Keratinocyte (primary cell): ENCODE measurements around the gene TTPAL. TPM values are rescaled to one million over a fixed set of nuclear protein-coding genes. Genes with fewer than 3 reads are reported as not detected.

Experiments
- DNase-seq: peaks from one replicate; pipeline ENCODE4 v3.0.0-alpha.2; 2011; ENCODE audit warnings: low read depth, missing footprints, low spot score
- FAIRE-seq: peaks from 2 replicates; lab custom pipeline; 2011; peaks lifted over from hg19 to GRCh38; lab: Jason Lieb, UNC
- H2AFZ ChIP-seq: 2 replicates; pipeline ENCODE4 v1.6.0; 2012; ENCODE audit warnings: low read length, control low read depth, inconsistent platforms; ENCODE audit not compliant: control insufficient read depth
- H3K27ac ChIP-seq: 2 replicates; pipeline ENCODE4 v1.5.1; 2011; ENCODE audit warnings: low read length; ENCODE audit not compliant: control insufficient read depth, insufficient read depth
- H3K27me3 ChIP-seq: 3 replicates; pipeline ENCODE4 v1.6.0; 2011; ENCODE audit warnings: low read length; ENCODE audit not compliant: control insufficient read depth, insufficient read depth; ENCODE audit errors: extremely low read depth
- H3K36me3 ChIP-seq, 2 experiments: 2 replicates in 1 of 2; 3 replicates in 1 of 2; pipeline ENCODE4 v1.5.1; 2011; ENCODE audit warnings: low read length in 2 of 2, mild to moderate bottlenecking in 1 of 2; ENCODE audit not compliant: control insufficient read depth in 2 of 2, insufficient read depth in 2 of 2; ENCODE audit errors: extremely low read depth in 1 of 2
- H3K4me1 ChIP-seq: 3 replicates; pipeline ENCODE4 v1.5.1; 2011; ENCODE audit warnings: low read length; ENCODE audit not compliant: control insufficient read depth, insufficient read depth; ENCODE audit errors: extremely low read depth
- H3K4me2 ChIP-seq: 3 replicates; pipeline ENCODE4 v1.6.0; 2011; ENCODE audit warnings: low read depth, low read length; ENCODE audit not compliant: control insufficient read depth, insufficient read depth; ENCODE audit errors: extremely low read depth
- H3K4me3 ChIP-seq, 3 experiments: fragments of 200-600 bp in 1 of 3; sonication (generic) in 1 of 3; 2 replicates in 2 of 3; 3 replicates in 1 of 3; pipeline ENCODE4 v1.5.1; 2011 to 2016; ENCODE audit warnings: low read length in 3 of 3, mild to moderate bottlenecking in 3 of 3, control low read depth in 2 of 3, inconsistent platforms in 1 of 3, low read depth in 1 of 3, mixed read lengths in 1 of 3, mixed run types in 1 of 3, moderate library complexity in 1 of 3; ENCODE audit not compliant: control insufficient read depth in 2 of 3, insufficient read depth in 2 of 3; ENCODE audit errors: extremely low read depth in 1 of 3
- H3K79me2 ChIP-seq: 2 replicates; pipeline ENCODE4 v1.6.0; 2012; ENCODE audit warnings: low read length; ENCODE audit not compliant: control insufficient read depth, insufficient read depth
- H3K9ac ChIP-seq: 3 replicates; pipeline ENCODE4 v1.6.0; 2011; ENCODE audit warnings: low read length; ENCODE audit not compliant: control insufficient read depth, insufficient read depth; ENCODE audit errors: extremely low read depth
- H3K9me1 ChIP-seq: 3 replicates; pipeline ENCODE4 v1.6.0; 2011; ENCODE audit warnings: low read length; ENCODE audit not compliant: control insufficient read depth, insufficient read depth; ENCODE audit errors: extremely low read depth
- H3K9me3 ChIP-seq: 2 replicates; pipeline ENCODE4 v1.5.1; 2012; ENCODE audit warnings: low read depth, low read length; ENCODE audit not compliant: control insufficient read depth
- H4K20me1 ChIP-seq: 3 replicates; pipeline ENCODE4 v1.6.0; 2011; ENCODE audit warnings: low read length; ENCODE audit not compliant: control insufficient read depth, insufficient read depth; ENCODE audit errors: extremely low read depth
- EZH2 ChIP-seq: IDR thresholded peaks from one replicate; pipeline ENCODE4 v1.6.1; 2012; ENCODE audit warnings: inconsistent platforms, mild to moderate bottlenecking, low read length, moderate library complexity
- dilution Hi-C: fragments of 300-500 bp; cut with MboI; formaldehyde crosslinking; loops from one replicate; pipeline ENCODE4 v1.7.0; 2020; ENCODE audit warnings: low sequenced_read_pairs; ENCODE audit not compliant: extremely low pct_ligation_motif_present
- polyA plus RNA-seq, 5 experiments: library from polyadenylated mRNA; depleted of rRNA in 3 of 5; stranded (reverse) in 3 of 5; stranded (forward) in 1 of 5; unstranded in 1 of 5; fragments of >200 nt; gene quantifications; 1 replicate in 1 of 5; 2 replicates in 3 of 5; 3 replicates in 1 of 5; pipeline versions ENCODE4 v1.2.1 to v1.2.3, GENCODE V29; 2011 to 2012; ENCODE audit warnings: missing spikeins in 2 of 5, low read depth in 1 of 5, low replicate concordance in 1 of 5
- TF ChIP-seq, protein P1 (sequence below), 3 experiments: IDR thresholded peaks in 1 of 3; conservative IDR thresholded peaks in 1 of 3; optimal IDR thresholded peaks in 1 of 3; 2 replicates in 2 of 3; 3 replicates in 1 of 3; pipeline versions ENCODE3 to v1.5.1; 2011; ENCODE audit warnings: low read length in 3 of 3, mild to moderate bottlenecking in 3 of 3, moderate library complexity in 2 of 3, control low read depth in 1 of 3, inconsistent platforms in 1 of 3; ENCODE audit not compliant: insufficient read depth in 2 of 3; ENCODE audit errors: extremely low read depth in 1 of 3

TTPAL gene
- polyA plus RNA-seq, 1 donor (not counting 4 experiments of a cell fraction or from before 2014, with no cell fraction given): 20.0 TPM

DNA sequence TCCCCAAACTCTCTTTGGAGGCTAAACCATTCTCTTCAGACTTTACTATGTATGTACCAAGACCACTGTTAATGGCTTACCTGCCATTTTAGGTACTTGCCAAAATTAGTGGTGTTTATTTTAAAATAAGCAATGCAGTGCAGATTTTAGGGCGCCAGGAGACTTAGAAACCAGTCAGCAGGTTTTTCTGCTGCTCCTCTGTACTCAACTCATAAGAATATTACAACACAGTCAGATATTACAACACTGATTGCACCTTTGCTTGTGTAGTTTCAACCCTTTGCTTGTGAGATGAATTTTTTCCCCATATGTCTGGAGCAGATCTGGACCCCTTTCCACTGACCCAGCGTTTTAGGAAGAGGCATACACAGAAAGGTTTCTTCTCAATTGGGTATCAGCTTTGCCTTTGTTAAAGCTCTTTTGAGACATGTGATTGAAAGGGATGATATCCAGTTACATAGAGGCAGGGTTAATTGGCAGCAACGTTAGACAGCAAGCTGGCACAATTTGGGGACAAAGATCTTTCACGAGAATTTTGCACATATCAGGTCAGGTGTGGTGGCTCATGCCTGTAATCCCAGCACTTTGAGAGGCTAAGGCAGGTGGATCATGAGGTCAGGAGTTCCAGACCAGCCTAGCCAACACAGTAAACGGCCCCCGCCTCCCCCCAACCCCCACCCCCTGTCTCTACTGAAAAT lies 6.2 kb downstream of the TTPAL start:
- Histone ChIP-seq H3K36me3 (peaks cover 22 to 36% of the 10 kb centered on the region in 2 experiments), H2AFZ (no peak overlapping the region), H3K9me3 (no peaks in the 10 kb centered on the region), H3K9me1 (no peaks in the 10 kb centered on the region), H3K9ac (no peak overlapping the region), H3K27ac (no peak overlapping the region), H3K27me3 (no peaks in the 10 kb centered on the region), H3K79me2 (peaks cover 7% of the 10 kb centered on the region), H3K4me3 (no peak overlapping the region), H3K4me2 (no peak overlapping the region), H3K4me1 (peaks cover 5% of the 10 kb centered on the region), H4K20me1 (no peaks in the 10 kb centered on the region)
- DNase-seq (no peak), FAIRE-seq (no peak)
- dilution Hi-C loops: no loop called here
- TF ChIP-seq, protein P1, sequence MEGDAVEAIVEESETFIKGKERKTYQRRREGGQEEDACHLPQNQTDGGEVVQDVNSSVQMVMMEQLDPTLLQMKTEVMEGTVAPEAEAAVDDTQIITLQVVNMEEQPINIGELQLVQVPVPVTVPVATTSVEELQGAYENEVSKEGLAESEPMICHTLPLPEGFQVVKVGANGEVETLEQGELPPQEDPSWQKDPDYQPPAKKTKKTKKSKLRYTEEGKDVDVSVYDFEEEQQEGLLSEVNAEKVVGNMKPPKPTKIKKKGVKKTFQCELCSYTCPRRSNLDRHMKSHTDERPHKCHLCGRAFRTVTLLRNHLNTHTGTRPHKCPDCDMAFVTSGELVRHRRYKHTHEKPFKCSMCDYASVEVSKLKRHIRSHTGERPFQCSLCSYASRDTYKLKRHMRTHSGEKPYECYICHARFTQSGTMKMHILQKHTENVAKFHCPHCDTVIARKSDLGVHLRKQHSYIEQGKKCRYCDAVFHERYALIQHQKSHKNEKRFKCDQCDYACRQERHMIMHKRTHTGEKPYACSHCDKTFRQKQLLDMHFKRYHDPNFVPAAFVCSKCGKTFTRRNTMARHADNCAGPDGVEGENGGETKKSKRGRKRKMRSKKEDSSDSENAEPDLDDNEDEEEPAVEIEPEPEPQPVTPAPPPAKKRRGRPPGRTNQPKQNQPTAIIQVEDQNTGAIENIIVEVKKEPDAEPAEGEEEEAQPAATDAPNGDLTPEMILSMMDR (optimal IDR thresholded peaks at IDR 0.05 in 1 of 3, IDR thresholded peaks at IDR 0.05 in 1 of 3, conservative IDR thresholded peaks at IDR 0.05 in 1 of 3; ENCODE audit: extremely low read depth in 1 of 3, insufficient read depth in 2 of 3, low read length in 3 of 3): no peak
- no peak for TF ChIP-seq EZH2

DNA sequence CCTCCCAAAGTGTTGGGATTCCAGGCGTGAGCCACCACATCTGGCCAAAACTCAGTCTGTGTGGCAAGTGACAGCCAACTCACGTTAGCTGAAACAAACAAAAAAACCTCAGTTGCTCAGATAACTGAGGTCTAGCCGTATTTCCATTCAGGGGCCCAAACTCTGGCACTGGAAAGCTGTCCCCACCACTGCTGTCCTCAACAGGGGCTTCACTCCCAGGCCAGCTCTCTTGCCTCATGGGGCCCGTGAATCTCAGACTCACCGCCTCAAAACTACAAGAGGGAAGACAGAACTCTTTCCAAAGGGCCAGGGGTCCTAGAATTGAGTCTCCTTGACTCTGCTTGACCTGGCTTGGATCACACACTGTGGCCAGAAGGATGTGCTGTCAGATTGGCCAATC lies 7.4 kb downstream of the TTPAL start:
- H3K4me1 ChIP-seq: no peaks in the 10 kb centered on the region
- H3K9me1 ChIP-seq: no peaks in the 10 kb centered on the region
- no peak overlapping the region for H3K27ac ChIP-seq
- H3K4me2 ChIP-seq: no peak overlapping the region
- H3K36me3 ChIP-seq: peaks cover 22 to 36% of the 10 kb centered on the region in 2 experiments
- no peaks in the 10 kb centered on the region for H3K27me3 ChIP-seq
- no peak overlapping the region for H2AFZ ChIP-seq
- H3K9me3 ChIP-seq: no peaks in the 10 kb centered on the region
- H4K20me1 ChIP-seq: no peaks in the 10 kb centered on the region
- TF ChIP-seq, protein P1 (optimal IDR thresholded peaks at IDR 0.05 in 1 of 3, IDR thresholded peaks at IDR 0.05 in 1 of 3, conservative IDR thresholded peaks at IDR 0.05 in 1 of 3; ENCODE audit: extremely low read depth in 1 of 3, insufficient read depth in 2 of 3, low read length in 3 of 3): no peak
- TF ChIP-seq EZH2: no peak
- no peak for DNase-seq
- H3K9ac ChIP-seq: no peak overlapping the region
- no peak overlapping the region for H3K4me3 ChIP-seq
- dilution Hi-C loops: no loop called here
- H3K79me2 ChIP-seq: peaks cover 2% of the 10 kb centered on the region
- FAIRE-seq: no peak
